PC-9 (cell line): ENCODE measurements around the gene ASXL1. TPM values are rescaled to one million over a fixed set of nuclear protein-coding genes. Genes with fewer than 3 reads are reported as not detected.

Experiments
- BruUV-seq: library from RNA; stranded (reverse); fragments of 400-500 nt; replicated peaks from 2 replicates; lab custom pipeline; 2021; lab: Mats Ljungman, UMichigan
- CTCF ChIA-PET: fragments of 300-600 bp; sonication (Branson Sonifier 250); formaldehyde crosslinking; loops from one replicate; lab custom pipeline; 2022; ENCODE audit warnings: antibody characterized with exemption; lab: Charles Lee
- POLR2A ChIA-PET: fragments of 300-600 bp; sonication (Branson Sonifier 250); formaldehyde crosslinking; loops from one replicate; lab custom pipeline; 2022; ENCODE audit warnings: antibody characterized with exemption; ENCODE audit not compliant: unreplicated experiment; lab: Charles Lee
- DNase-seq, 2 experiments: peaks; one replicate each; pipeline versions ENCODE4 v3.0.0 to v3.0.0-alpha.2; 2015 to 2022; ENCODE audit warnings: mixed read lengths in 1 of 2
- H2AFZ ChIP-seq: fragments of 200-600 bp; sonication (generic); 2 replicates; pipeline ENCODE4 v1.8.1; 2017; ENCODE audit warnings: antibody characterized with exemption
- H3F3A ChIP-seq: fragments of 200-600 bp; sonication (generic); 2 replicates; pipeline ENCODE4 v1.8.1; 2017; ENCODE audit warnings: antibody characterized with exemption, mild to moderate bottlenecking, low read depth; ENCODE audit not compliant: insufficient read depth
- H3K27ac ChIP-seq: fragments of 200-600 bp; sonication (generic); 2 replicates; pipeline ENCODE4 v1.6.1; 2016; ENCODE audit warnings: mixed run types
- H3K27me3 ChIP-seq: fragments of 200-600 bp; sonication (generic); 2 replicates; pipeline ENCODE4 v1.6.1; 2016; ENCODE audit warnings: low read depth, mixed run types; ENCODE audit not compliant: insufficient read depth
- H3K36me3 ChIP-seq: fragments of 200-600 bp; sonication (generic); 2 replicates; pipeline ENCODE4 v1.6.1; 2016; ENCODE audit warnings: low read depth, mixed run types
- H3K4me1 ChIP-seq: fragments of 200-600 bp; sonication (generic); replicated peaks from 2 replicates; pipeline ENCODE4 v1.6.1; 2016; ENCODE audit warnings: mixed run types; ENCODE audit not compliant: insufficient read depth
- H3K4me2 ChIP-seq: fragments of 200-600 bp; sonication (generic); 2 replicates; pipeline ENCODE4 v1.6.1; 2017; ENCODE audit warnings: mixed run types
- H3K4me3 ChIP-seq: fragments of 200-600 bp; sonication (generic); 2 replicates; pipeline ENCODE4 v1.6.1; 2016; ENCODE audit warnings: mixed run types
- H3K79me2 ChIP-seq: fragments of 200-600 bp; sonication (generic); 2 replicates; pipeline ENCODE4 v1.6.1; 2017; ENCODE audit warnings: low read depth, mixed run types
- H3K9me2 ChIP-seq: fragments of 200-600 bp; sonication (generic); 2 replicates; pipeline ENCODE4 v1.8.1; 2017; ENCODE audit warnings: mild to moderate bottlenecking; ENCODE audit not compliant: insufficient read depth
- H3K9me3 ChIP-seq: fragments of 200-600 bp; sonication (generic); 2 replicates; pipeline ENCODE4 v1.8.1; 2016; ENCODE audit warnings: low read depth; ENCODE audit not compliant: insufficient read depth
- H4K20me1 ChIP-seq: fragments of 200-600 bp; sonication (generic); 2 replicates; pipeline ENCODE4 v1.8.1; 2017; ENCODE audit not compliant: insufficient read depth
- EZH2 ChIP-seq: fragments of 200-600 bp; sonication (generic); IDR thresholded peaks from 2 replicates; pipeline ENCODE4 v1.8.0; 2017; ENCODE audit warnings: antibody characterized with exemption, low read depth
- intact Hi-C: fragments of 100-400 bp; cut with micrococcal nuclease; formaldehyde crosslinking; loops from one replicate; pipeline ENCODE4 v1.10.0; 2022; ENCODE audit not compliant: unreplicated experiment
- total RNA-seq: library from RNA; stranded (reverse); gene quantifications from 2 replicates; pipeline ENCODE4 v1.2.3, GENCODE V29; 2021
- TF ChIP-seq, protein P1 (sequence below): fragments of 200-600 bp; sonication (generic); conservative IDR thresholded peaks from 2 replicates; pipeline ENCODE4 v1.6.1; 2017; ENCODE audit warnings: mixed run types, antibody characterized with exemption, mild to moderate bottlenecking, moderate library complexity

Gene ASXL1
- total RNA-seq, 1 experiment from 2014 or later = 123 TPM

DNA sequence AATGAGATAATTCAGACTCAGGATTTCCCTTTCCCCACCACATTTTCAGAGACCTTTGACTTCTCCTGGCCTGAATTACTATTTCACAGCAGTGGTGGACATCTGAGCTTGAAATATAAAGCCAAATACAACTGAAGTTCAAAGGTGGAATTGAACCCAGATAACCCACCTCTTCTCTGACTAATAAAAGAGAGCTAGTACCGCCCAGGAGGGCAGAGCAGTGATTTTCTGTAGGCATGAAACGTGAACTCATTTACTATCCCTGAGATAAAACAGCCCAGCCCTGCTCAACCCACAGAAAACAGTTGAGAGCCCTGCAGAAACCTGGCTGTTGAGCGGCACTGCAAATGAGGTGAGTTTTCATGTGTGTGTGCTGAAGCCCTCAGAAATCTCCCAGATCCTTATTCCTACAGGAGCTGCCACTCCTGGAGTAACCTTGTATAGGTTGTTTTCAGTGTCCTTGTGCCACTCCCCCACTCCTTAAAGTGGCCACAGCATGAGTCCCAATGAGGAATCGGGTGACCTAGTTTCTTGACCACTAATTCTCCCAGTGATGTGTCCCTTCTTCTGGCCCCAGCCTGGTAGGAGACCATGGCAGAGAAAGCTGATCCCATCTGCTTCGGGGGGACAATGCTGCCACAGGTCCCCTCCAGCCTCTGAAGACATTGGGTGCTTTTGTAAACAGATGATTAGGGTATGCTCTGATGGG lies 127.8 kb downstream of the ASXL1 start:
- peaks cover 9% of the 10 kb centered on the region; the same call in 1 of the 2 replicates for H3K79me2 ChIP-seq
- CTCF ChIA-PET = no interaction called here
- no peak overlapping the region for H3K27ac ChIP-seq

DNA sequence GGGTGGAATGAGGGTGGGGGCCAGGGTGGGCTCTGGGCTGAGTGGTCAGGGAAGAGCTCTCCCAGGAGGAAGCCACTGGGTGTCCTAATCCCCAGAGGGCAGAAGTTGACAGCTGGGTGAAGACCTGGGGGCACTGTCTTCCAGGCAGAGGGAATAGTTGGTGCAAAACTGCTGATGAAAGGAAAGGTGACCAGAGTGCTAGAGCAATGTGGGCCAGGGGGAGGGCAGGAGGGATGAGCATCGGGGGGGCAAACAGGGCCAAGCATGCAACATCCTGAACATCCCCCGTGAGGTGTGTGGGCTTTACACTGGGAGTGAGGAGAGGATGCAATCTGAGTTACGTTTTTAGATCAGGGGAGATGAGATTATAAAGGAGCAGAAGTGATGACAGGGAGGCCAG lies 129.2 kb downstream of the ASXL1 start:
- Histone ChIP-seq H2AFZ (no peak overlapping the region), H3K79me2 (peaks cover 2% of the 10 kb centered on the region; the same call in 1 of the 2 replicates), H4K20me1 (peaks cover 6% of the 10 kb centered on the region; the same call in 1 of the 2 replicates), H3K4me3 (no peak overlapping the region), H3K36me3 (no peaks in the 10 kb centered on the region), H3K27ac (no peak overlapping the region), H3K9me2 (no peaks in the 10 kb centered on the region), H3K4me2 (no peak overlapping the region), H3K27me3 (no peaks in the 10 kb centered on the region), H3K9me3 (no peaks in the 10 kb centered on the region), H3K4me1 (peaks cover 7% of the 10 kb centered on the region; the same call in 1 of the 2 replicates), H3F3A (peaks cover 20% of the 10 kb centered on the region; the same call in 1 of the 2 replicates)
- TF ChIP-seq, protein P1, sequence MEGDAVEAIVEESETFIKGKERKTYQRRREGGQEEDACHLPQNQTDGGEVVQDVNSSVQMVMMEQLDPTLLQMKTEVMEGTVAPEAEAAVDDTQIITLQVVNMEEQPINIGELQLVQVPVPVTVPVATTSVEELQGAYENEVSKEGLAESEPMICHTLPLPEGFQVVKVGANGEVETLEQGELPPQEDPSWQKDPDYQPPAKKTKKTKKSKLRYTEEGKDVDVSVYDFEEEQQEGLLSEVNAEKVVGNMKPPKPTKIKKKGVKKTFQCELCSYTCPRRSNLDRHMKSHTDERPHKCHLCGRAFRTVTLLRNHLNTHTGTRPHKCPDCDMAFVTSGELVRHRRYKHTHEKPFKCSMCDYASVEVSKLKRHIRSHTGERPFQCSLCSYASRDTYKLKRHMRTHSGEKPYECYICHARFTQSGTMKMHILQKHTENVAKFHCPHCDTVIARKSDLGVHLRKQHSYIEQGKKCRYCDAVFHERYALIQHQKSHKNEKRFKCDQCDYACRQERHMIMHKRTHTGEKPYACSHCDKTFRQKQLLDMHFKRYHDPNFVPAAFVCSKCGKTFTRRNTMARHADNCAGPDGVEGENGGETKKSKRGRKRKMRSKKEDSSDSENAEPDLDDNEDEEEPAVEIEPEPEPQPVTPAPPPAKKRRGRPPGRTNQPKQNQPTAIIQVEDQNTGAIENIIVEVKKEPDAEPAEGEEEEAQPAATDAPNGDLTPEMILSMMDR = no peak
- no peak for TF ChIP-seq EZH2
- no peak for DNase-seq
- intact Hi-C loops = loop anchor here (10.0 kb wide), 1 partner anchor 653 kb away; no protein-coding TSS in a partner anchor
- CTCF ChIA-PET = no interaction called here
- POLR2A ChIA-PET = no interaction called here
- no TSS peak for BruUV-seq

More for the DNA sequence above, 127.8 kb downstream of the ASXL1 start:
- TF ChIP-seq, protein P1 = no peak
- no peak for TF ChIP-seq EZH2
- intact Hi-C loops = loop anchor here (2.0 to 10.0 kb wide), 2 partner anchors 127 to 651 kb away; partner anchors contain the start of gene ASXL1
- POLR2A ChIA-PET = no interaction called here
- DNase-seq = no peak
- H3K4me3 ChIP-seq = peak overlapping the region; percentile 82; the same call in 1 of the 2 replicates
- BruUV-seq = no TSS peak
- no peaks in the 10 kb centered on the region for H3K27me3 ChIP-seq
- H3K9me2 ChIP-seq = no peaks in the 10 kb centered on the region
- peaks cover 13% of the 10 kb centered on the region for H3K4me1 ChIP-seq
- H3K4me2 ChIP-seq = peak overlapping the region; percentile 98
- H3K36me3 ChIP-seq = no peaks in the 10 kb centered on the region
- H3F3A ChIP-seq = peaks cover 24% of the 10 kb centered on the region; the same call in 1 of the 2 replicates
- no peaks in the 10 kb centered on the region for H3K9me3 ChIP-seq
- peaks cover 12% of the 10 kb centered on the region for H4K20me1 ChIP-seq
- no peak overlapping the region for H2AFZ ChIP-seq

DNA sequence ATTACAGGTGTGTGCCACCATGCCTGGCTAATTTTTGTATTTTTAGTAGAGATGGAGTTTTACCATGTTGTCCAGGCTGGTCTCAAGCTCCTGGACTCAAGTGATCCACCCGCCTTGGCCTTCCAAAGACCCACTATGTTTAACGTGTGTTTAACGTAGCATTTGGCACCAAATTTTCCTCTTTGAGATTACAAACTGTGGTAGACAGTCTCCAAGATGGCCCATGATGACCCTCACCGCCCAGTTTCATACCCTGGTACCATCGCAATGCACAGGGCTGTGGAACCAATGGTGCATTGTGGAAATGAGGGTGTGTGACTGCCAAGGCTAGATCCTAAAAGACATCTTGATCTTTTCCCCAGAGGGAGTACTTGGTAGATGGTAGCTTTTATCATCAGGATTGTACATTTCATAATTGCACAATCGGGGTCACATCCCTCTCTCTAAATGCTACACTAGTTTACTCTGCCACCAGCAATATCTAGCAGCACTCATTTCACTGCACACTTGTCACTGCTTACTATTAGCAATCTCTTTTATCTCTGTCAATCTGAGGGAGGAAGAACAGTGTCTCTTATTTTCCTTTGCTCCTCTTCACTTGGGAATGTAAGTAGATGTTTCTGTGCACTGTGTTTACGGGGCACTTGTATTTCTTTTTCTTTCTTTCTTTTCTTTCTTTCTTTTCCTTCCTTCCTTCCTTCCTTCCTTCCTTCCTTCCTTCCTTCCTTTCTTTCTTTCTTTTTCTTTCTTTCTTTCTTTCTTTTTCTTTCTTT lies 130.1 kb downstream of the ASXL1 start:
- no peaks in the 10 kb centered on the region for H3K79me2 ChIP-seq
- H3K27ac ChIP-seq = no peak overlapping the region
- H3K36me3 ChIP-seq = no peaks in the 10 kb centered on the region
- no peak for TF ChIP-seq EZH2
- no peak for DNase-seq
- H3F3A ChIP-seq = peaks cover 20% of the 10 kb centered on the region; the same call in 1 of the 2 replicates
- H3K4me2 ChIP-seq = no peak overlapping the region
- H3K9me3 ChIP-seq = no peaks in the 10 kb centered on the region
- no peak overlapping the region for H2AFZ ChIP-seq
- no TSS peak for BruUV-seq
- H3K27me3 ChIP-seq = no peaks in the 10 kb centered on the region
- H3K9me2 ChIP-seq = no peaks in the 10 kb centered on the region
- H3K4me3 ChIP-seq = no peak overlapping the region
- intact Hi-C loops = loop anchor here (10.0 kb wide), 1 partner anchor 653 kb away; no protein-coding TSS in a partner anchor
- 0 out of 2 replicates have a peak, but pooled peaks cover 5% of the 10 kb centered on the region for H3K4me1 ChIP-seq
- ChIA-PET POLR2A (no interaction called here), CTCF (no interaction called here)
- peaks cover 6% of the 10 kb centered on the region; the same call in 1 of the 2 replicates for H4K20me1 ChIP-seq

Other genes with a start within 250 kb of the ASXL1 start
- 58.4 and 67.8 TPM in 2 replicates for gene TM9SF4, start 248.6 kb upstream of the ASXL1 start, total RNA-seq
- gene PLAGL2, start 150.6 kb upstream of the ASXL1 start, total RNA-seq = 17.5 and 23.8 TPM in 2 replicates
- gene POFUT1, start 150.5 kb upstream of the ASXL1 start, total RNA-seq = 38.1 and 51.3 TPM in 2 replicates
- 41.4 and 52.3 TPM in 2 replicates for gene KIF3B, start 80.7 kb upstream of the ASXL1 start, total RNA-seq
- gene NOL4L, start 227.0 kb downstream of the ASXL1 start, total RNA-seq = 40.9 and 44.0 TPM in 2 replicates